HG03342 (cell line): ENCODE data around the gene TLCD1.

Source experiments
- ATAC-seq: cut with Tn5 transposase; IDR thresholded peaks from one replicate; pipeline ENCODE4 v1.9.1; 2021; ENCODE audit warnings: mild to moderate bottlenecking, moderate library complexity; ENCODE audit not compliant: unreplicated experiment

TLCD1 gene

DNA sequence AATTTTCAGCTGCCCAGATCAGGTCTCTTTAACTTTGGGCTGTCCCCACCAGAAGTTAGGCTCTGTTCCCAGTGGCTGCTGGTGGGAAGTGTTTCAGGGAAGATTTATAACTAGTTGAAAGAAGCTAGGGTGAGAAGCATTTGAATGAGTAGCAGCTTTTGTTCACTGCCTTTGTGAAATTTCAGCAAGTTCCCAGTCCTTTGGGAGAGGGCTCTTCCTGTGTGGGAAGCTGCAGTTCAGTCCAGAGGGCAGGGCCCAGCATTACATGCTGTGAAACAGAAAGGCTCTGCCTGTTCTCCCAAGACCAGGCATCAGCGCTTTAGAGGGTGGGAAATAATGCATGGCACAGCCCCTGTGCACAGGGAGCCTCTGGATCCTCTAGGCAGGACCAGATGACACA is 32.2 kb downstream of the TLCD1 start:
- ATAC-seq = no peak

DNA sequence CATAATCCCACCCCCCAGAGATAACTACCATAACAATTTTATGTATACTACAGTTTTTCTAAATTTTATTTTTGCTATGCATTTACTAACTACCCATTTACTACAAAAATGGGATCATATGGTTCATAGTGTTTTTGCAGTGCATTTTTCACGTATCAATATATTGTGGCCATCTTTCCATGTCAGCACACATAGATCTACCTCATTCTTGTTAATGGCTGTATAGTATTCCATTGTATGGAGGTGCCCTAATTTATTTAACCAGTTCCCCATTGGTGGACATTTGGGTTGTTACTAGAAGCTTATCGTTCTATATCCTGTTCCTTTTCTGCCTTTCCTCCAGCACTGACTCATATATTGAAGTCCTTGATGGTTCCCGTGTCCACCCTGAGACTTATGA is 37.0 kb downstream of the TLCD1 start:
- ATAC-seq = no peak

DNA sequence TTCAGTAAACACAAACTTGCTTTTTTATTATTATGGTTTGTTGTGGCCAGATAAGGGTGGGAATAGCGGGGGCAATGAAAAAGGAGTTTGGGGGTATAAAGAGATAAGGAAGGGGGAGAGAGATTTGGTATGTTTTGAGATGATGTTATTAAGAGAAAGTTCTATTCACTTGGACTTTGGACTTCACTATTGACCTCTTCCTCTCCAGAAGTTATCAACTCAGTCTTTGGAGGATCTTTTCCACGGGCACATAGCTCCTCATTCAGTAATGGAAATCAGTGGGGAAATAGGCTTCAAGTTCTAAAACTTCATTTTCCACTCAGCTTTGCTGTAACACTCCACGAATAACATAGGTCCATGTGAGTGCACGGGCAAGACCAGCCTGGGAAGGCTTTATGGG is 37.6 kb downstream of the TLCD1 start:
- no peak for ATAC-seq

DNA sequence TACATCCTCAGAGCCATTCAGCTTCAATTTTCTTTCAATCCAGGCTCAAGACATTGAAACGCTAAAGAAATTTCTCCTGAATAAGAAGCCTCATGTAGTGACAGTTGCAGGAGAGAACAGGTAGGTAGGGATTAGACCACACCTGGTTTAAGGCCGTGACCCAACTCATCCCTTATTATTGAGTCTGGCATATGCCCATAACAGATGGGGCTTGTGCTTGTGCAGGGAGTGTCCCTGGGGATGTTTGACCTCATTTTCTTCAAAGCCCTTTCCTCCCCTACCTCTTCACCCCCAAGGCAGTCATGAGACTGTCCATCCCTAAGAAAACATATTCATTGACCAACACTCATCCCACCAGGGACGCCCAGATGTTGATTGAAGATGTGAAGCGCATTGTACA is 39.7 kb downstream of the TLCD1 start:
- ATAC-seq = no peak

DNA sequence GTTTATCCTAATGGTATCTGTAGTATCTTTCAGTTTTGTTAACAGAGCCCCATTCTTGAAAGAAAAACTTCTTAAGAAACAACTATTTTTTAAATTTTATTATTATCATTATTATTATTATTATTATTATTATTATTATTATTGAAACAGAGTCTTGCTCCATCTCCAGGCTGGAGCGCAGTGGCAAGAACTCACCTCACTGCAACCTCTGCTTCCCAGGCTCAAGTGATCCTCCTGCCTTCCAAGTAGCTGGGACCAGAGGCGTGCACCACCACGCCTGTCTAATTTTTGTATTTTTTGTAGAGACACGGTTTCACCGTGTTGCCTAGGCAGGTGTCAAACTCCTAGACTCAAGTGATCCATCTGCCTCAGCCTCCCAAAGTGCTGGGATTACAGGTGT is 40.7 kb downstream of the TLCD1 start:
- ATAC-seq = no peak

DNA sequence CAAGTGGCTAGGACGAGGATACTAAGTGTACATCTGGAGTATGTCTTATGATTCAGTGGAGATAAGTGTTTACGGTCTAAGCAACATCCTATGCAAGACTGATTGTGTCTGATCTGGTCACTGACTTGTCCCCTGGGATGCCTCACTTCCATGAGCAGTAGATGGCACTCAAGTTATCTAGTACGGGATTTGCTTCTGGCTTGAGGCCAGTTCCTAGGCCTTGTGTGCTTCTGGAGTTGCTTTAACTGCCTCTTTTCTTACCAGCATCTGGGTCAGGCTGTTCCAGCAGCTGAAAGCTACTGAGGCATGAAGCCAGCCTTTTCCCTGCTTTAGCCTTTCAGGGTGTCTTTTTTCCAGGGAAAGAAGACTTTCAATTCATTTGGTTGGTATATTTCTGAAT is 41.1 kb downstream of the TLCD1 start:
- no peak for ATAC-seq

DNA sequence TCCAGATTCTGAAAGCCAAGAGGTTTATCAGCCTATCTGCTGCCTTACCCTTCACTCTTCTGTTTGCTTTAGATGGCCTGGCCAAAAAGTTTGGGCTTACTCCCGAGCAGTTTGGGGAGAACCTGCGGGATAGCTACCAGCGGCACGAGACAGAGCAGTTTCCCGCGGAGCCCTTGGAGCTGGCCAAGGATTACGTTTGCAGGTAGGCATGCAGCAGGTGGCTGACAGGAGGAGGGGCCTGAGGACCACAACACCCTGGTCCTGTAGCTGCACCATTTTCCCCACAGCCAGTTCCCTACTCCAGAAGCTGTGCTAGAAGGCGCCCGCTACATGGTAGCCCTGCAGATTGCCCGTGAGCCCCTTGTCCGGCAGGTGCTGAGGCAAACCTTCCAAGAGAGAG is 43.4 kb downstream of the TLCD1 start:
- no peak for ATAC-seq

DNA sequence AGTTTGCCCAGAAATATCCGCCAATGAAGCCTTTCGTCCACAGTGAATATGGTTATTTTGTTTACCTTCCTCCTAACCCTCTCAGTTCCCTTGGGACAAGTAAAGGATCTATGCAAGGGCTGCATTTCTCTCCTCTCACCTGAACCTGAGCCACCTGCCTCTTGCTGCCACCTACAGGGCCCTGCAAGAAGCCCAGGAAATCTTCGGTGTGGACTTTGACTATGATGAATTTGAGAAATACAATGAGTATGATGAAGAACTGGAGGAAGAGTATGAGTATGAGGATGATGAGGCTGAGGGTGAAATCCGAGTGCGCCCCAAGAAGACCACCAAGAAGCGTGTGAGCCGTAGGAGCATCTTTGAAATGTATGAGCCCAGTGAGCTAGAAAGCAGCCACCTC is 50.1 kb downstream of the TLCD1 start:
- ATAC-seq = no peak

DNA sequence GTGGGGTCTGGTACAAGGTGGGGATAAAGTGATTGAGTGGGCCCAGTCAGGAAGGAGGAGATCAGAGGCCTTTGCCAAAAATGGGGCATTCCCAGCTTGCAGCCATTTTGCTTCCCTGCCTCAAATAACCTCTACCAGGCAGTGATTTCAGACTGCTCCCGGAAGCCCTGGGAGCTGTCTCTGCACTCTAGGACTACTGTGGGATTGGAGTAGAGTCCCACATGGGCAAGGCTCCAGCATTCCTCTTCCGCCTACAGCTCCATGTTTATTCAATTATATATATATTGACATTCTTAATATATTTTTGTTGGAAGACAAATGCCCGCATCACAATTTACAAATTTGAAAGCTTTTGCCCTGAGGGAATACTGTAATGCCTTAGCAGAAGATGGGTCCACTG is 50.5 kb downstream of the TLCD1 start:
- ATAC-seq = no peak
